ENCODE results near the gene SERPINE1.

GRCh38 chr7:101088069-101088425, 38.9 kb upstream of the SERPINE1 start:
- TF ChIP-seq CTCF (IDR thresholded peaks at IDR 0.05) (no peak), POLR2A (IDR thresholded peaks at IDR 0.05) (no peak), POLR2AphosphoS5 (IDR thresholded peaks at IDR 0.05) (no peak)

All from prostate gland (tissue), 2 donors.